Stimulated activated CD4-positive, alpha-beta T cell treated with anti-CD3 and anti-CD28 coated beads, Interleukin-4, amount 100 ng/mL, for 4 hours (primary cell): ENCODE measurements around the gene HDAC9.

Experiments
- DNase-seq, 2 experiments: peaks; one replicate each; pipeline ENCODE4 v3.0.0-alpha.2; 2020

The HDAC9 gene

DNA sequence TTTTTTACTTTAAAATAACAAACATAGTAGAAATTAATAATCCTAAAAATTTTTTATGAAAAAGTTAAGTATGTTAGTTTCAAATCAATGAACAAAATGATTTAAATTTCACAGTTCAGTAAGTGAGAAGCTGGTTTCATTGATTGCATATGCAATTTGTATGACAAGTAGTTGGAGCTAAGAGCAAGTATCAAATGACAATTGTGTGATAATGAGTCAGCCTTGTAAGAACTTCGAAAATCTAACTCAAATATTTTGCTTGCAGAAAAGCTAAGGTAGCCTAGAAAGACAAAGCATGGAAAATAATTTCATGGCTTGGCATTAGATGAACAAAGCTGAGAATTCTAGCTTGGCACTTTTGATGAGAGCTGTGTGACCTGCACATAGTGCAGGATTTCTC is 111.5 kb downstream of the HDAC9 start:
- no peak for DNase-seq

DNA sequence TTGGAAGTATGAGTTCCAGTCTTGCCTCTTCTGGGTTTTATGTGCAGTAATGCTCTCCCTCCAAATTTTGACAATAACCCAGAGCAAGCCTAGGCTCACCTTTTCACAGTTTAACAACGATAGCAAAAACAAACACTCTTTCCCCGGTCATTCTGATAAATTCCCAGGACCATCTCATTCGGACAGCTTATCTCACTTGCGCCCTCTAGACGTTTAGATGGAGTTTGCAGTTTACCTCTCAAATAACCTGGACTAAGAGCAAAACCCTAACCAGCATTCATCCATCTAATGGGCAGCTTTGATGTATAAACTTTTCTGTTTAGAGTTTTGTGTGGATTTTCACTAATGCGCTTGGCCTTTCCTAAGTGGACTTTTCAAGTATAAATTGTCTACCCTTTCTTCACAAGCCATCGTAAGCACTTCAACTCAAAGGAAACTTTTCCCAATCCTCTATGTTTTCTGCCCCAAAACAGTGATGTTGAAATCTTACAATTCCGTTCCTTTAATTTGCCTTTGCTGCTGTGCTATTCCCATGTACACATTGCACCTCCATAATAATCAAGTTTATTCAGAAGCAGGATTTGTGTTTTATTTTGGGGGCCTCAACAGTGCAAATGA is 114.9 kb downstream of the HDAC9 start:
- DNase-seq, result no peak

DNA sequence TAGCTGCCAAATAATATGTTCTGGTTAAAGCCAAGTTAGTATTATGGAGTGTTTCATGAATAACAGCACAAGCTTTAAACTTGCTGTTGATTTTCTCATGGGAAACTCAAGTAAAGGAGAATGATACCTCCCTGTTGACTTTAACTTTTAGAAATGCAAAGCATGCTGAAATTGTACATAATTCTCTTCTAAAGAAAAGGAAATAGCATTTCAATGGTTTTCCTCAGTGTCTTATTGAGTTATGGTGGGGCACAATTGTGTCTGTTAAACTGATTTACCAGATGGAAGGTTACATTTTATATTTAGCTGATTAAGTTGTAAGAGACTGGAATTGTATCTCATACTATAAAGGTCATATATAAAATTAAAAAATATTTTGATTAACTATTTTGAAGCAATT is 119.3 kb downstream of the HDAC9 start:
- no peak for DNase-seq

DNA sequence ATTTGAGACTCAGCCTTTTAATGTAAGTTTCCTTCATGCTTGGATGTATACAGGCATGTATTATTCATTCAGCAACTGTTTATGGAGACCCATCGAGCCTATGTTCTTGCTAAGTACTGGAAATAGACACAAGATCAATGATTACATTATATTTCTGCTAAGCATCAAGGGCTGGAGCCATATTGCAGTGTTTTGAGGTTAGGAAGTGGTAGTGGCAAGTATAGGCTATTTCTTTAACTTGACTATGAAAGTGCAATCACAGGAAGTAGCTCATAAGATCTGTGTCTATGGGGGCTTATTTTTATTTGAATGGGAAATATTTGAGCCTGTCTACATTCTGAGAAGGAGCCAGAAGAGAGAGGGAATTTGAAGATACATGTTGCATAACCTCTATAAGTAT is 123.8 kb downstream of the HDAC9 start:
- DNase-seq, result no peak

DNA sequence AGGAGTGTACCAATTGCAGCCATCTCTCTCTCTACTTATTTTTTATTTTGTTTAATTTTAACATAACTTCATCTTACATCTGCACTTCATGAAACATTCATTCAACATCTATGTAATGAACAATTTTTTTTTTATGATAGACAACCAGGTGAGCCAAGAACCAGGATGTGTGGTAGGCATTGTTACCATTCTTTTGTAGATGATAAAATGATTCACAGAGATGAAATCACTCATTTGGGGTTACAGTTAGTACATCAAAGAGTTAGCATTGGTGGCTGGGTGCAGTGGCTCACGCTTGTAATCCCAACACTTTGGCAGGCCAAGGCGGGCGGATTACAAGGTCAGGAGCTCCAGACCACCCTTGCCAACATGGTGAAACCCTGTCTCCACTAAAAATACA is 127.8 kb downstream of the HDAC9 start:
- no peak for DNase-seq

DNA sequence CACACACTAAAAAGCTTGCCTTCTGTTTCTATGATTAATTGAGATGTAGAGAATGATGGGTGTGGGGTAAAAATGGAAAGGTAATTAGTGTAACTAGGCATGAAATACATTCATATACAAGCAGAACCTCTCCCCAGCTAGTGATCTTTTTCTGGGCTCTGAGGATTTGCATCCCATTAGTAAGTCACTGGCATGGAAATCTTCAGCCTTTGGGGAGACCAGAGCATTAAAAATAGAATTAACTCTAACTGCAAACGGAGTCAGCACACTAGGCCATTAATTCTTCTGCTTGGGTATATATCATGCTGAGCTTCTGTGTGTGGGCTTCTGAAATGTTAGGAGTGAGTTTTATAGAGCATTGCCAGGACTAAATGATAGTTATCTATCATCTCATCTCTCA is 128.9 kb downstream of the HDAC9 start:
- DNase-seq, result no peak

DNA sequence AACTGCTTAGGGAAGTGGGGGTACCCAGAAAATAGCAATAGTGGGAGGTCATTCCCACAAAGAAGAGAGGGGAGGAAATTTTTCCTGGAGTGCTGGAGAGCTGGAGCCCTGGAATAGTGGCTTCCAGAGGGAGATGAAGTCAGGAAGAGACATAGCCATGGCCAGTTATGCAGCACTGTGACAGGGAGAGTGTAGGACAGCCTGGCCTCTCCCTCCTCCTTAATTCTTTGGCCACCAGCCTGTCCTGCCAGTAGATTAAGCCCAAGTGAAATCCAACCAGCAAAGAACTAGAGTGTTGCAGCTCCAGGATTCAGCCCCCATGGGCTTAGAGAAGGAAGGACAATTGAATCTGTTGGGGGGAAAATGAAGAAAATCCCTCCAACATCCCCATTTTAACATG is 130.5 kb downstream of the HDAC9 start:
- DNase-seq, result no peak

DNA sequence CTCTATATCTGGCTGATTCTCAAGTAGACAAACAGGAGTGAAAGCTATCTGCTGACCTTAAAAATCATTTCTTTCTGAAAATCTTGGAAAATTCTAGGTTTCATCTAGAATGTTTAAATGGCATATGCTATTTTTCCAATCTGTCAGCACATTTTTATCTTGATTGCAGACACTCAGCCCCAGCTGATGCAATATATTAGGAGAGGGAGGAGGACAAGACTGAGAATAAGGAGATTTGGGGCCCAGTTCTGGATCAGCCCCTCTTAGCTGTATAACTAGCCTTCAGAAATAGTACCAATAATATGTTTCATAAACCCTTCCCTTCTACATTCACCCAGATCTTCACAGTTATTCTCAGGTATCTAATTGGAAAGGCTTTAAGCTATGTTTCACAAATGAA is 131.2 kb downstream of the HDAC9 start:
- no peak for DNase-seq

DNA sequence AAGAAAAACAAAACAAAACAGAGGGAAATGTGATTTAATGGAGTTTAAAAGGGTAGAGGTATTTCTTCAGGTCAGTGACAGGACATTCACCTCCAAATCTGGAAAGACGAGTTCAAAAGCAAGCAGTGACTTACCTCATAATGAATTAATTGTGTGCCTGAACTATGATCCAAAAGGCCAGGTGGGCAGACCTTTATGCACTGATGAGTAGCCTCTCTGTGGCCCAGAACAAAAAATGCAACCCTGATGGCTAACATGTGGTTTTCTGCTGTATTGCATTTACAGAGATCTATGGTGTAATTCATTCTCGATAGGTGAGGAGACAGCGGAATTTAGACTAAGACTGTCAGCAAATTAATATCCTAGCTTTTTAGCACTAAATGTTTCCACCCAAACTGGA is 142.0 kb downstream of the HDAC9 start:
- DNase-seq, result no peak

DNA sequence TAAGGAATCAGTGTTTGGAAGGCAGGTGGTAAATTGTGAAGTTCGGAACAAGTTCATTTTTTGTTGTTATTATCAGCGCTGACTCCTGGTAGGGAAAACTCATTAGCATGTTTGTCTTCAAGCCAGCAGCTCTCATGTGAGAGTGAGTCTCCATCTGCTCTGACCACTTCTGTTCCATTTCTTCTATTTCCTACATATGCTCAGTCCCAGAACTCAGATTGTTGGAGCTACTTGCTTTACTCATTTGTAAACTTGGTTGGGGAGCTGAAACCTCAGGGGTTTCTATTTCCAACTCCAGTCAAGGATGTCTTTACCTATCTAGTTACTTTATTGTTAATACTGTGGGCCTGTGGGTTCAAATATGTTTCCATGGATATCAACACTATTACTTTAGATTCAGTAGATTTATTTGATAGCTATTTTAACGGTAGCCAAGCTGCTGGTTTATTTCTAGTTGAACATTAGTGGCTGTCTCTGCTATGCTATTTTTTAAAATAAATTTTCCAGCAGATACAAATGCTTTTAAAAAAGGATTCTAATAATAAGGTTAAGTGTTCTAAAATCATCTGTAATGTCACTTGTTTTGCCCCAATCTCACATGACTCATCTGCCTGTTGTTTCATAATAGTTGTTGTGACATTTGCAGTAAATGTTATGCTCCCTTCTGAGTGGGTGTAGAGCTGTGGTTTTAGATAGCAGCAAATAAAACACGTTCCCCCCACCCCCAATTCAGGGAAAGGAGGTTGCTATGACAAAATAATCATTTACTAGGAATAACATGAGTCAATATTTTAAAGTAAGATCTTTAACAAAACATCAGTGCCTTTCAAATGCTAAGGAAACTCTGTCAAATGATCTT is 143.3 kb downstream of the HDAC9 start:
- DNase-seq, result no peak

DNA sequence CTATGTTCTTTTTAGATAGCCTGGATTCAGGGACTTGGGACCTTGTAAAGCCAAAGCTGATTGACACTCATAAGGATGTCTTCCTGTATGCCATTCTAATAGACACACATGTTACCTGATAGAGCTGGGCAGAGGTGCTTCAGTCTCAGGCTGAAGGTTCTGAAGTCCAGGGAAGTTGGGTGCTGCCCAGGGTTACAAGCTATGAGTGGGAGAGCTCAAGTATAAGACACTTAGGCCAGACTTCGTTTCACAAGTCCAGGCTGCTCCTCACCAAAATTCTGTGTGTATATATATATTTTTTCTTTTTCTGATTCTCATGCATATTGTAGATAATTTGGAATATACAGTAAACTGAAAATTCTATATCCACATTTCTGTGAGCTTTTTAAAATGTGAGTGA is 144.2 kb downstream of the HDAC9 start:
- no peak for DNase-seq

DNA sequence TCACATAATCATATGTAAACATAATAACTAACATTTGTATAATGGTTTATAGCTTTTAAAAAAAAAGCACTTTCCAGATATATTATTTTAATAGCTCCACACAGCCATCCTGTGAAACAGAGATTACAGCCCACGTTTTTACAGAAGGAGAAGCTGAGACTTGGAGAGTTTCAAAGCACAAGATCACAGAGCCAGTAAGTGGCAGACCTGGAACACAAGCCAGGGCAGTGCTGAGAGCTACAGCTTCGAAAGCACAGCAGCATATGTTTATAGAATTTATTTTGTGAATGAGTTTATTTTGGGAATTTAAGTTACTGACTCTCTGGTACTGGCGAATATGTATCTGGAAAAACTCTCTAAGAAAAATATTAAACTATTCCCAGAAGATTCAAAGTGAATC is 149.4 kb downstream of the HDAC9 start:
- no peak for DNase-seq

DNA sequence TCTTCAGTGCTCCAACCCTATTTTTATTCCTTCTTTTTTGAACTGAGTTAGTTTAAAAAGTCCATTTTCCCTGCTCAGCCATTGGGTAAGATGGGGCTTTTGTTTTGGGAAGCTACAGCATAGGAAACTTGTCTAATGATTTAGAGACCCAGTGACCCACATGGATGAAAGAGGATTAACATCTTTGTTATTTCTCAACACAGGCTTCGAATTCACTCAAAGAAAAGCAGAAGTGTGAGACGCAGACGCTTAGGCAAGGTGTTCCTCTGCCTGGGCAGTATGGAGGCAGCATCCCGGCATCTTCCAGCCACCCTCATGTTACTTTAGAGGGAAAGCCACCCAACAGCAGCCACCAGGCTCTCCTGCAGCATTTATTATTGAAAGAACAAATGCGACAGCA is 152.0 kb downstream of the HDAC9 start:
- DNase-seq, result no peak

DNA sequence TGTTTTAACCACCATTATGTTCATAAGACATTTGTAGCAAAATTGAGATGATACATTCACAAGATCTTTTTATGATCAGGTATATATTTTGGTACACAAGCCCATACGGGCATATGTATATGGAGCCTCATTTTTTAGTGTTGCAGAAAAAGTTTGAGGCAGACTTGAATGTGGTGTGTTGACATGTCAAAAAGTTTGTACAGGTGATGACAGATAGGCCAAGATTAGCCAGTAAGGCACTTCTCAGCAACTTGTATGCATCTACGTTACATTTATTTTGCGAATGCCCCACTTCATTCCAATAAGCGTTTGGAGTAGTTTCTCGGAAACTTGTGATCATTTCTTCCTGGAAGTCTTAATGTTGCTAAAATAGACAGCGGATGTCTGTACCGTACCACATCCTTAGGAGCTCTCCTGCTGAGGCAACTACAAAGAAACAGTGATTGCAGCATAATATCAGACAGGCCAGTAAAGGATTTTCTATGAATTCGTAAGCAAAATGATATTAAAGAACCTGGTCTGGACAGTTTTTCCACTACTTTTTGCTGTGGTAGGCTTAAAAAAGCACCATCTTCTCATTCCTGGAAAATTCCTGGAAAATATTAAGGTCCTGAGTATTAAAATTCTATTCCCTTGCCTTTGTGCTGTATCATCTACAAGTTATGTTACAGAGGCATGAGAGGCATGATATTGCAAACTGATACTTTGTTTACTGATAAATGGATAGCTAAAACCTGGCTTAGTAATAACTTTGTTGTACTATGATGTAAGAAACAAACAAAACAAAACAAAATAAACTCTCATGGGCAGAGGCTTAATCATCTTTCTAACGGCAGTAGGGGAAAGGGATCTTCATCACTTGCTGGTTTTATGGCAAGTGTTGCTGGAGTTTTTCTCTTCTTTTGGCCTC is 153.6 kb downstream of the HDAC9 start:
- no peak for DNase-seq

DNA sequence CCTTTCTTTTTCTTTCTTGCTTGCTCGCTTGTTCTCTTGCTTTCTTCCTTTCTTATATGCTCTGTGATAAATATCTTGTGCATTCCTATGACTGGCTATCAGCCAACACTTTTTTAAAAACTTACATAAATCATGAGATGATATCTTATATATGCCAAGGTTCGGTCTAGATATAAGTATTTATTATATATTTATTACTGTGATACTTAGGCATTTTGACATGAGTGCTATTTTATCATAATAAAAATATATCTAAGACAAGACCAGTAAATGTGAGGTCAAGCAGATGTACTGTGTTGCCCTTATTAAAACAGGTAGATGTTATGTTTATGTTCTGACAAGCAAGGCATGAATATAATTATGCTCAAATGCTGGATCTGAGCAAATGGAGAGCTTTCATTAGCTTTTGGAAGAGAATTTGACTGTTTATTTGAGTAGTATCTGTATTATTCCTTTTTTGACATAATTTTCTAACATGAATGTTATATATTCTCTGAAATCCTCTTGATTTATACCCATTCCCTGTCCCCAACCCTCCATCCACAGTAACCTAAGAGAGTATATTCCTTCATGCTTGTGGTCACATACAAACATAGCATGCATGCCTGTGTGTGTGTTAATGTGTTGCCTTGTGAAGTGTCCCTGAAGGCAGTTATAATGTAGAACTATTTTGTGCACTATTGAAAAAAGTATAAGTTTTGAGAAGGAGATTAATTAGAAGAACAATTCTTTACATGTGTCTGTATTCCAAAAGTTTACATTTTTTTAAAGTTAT is 158.0 kb downstream of the HDAC9 start:
- DNase-seq, result no peak

DNA sequence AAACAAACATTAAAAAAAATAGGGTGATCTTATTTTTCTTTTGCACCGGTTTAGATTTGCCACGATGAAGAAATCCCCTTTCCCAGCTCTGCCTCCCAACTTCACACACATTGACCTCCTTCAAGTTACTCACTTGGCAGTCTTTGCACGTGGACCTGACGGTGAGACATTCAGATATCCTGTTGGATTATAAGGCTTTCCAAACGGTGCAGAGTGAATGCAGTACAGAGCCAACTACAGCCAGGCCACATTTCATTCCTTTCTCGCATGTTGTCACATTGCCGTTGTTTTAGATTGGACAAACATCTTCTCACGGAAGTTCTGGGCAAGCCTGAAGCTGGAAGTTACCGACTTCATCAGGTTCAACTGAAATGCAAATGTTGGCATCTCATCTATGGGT is 159.2 kb downstream of the HDAC9 start:
- no peak for DNase-seq

DNA sequence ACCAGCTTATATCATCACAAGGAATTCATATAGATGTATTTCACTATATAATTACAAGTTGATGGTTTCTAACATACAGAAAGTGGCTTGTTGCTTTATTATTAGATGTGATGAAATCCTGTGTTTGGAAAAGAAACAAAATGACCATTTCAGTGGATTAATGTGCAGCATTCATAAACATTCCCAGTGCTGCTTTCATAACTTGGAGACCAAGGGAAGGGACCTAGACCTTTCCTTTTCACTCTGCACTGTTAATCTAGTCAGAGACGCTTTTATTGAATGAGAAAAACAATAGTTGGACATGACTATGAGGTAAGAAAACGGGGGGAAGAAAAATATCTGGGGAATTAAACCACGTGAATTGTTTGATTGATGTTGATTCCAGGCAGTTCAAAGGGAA is 160.0 kb downstream of the HDAC9 start:
- no peak for DNase-seq

DNA sequence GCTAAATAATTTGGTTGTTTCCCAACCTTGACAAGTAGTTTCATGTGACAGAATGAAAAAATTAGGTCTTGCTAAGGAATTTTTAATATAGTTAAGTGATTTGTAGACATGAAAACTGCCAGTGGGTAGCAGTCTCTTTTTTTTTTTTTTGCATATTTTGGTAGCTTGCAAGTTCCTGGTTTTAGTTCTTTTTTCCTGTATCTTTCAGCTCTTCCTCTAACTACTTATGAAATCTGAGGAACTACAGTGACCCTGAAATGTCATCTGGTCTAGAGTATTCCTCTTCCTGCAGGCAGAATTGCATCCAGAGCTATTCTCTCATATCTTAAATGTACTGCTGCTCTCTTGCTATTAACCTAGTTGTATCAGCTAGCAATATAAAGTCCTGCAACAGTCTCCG is 160.4 kb downstream of the HDAC9 start:
- DNase-seq, result no peak

DNA sequence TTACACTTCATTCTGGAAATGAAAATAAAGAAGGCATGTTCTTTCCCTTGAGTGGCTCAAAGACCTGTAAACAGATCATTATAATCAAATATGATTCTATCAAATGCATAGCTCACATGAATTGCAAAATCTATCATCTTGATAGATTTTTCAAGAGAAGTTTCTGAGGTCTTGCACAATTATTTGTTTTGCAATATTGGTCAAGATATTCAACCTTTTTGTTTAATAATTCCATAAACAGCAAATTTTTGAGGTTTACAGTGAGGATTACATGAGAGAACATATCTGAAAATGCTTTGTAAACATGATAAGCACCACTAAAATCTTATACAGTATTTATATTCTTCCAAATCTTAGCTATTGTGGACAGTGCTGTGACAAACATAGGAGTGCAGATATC is 160.8 kb downstream of the HDAC9 start:
- no peak for DNase-seq

DNA sequence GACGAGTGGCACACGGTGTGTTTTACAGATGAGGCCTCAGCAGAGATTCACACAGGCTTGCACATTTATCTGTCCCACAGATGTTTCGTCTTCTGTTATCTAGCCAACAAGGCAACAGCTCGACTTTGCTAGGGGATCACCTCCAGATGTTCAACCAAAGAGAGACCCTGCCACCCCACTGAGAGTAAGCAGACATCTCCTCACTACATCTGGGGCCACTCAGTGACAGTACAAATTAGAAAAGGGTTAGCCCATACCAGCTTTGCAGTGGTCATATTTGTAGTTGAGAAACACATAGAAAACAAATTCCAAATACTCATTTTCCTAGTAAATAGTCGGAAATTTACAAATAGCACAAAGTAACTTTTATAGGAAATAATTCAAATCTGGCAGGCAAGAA is 164.2 kb downstream of the HDAC9 start:
- no peak for DNase-seq

DNA sequence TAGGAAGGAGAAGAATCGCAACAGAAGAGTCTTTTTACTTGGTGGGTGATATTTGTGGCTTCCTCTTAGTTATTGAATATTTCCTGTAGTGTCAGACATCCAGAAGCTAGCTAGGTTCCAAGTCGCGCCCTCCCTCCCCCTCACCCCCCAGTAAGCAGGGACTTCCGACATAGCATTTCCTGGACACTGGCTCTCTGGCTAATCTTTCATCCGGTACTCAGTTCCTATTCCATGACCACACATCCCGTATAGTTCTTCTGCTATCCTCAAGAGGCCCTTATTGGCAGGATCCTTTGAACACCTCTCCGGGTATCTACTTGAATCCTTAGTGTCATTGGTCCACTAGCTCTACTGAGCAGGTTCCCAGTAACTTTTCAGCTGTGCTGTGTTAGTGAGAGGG is 167.8 kb downstream of the HDAC9 start:
- DNase-seq, result no peak

DNA sequence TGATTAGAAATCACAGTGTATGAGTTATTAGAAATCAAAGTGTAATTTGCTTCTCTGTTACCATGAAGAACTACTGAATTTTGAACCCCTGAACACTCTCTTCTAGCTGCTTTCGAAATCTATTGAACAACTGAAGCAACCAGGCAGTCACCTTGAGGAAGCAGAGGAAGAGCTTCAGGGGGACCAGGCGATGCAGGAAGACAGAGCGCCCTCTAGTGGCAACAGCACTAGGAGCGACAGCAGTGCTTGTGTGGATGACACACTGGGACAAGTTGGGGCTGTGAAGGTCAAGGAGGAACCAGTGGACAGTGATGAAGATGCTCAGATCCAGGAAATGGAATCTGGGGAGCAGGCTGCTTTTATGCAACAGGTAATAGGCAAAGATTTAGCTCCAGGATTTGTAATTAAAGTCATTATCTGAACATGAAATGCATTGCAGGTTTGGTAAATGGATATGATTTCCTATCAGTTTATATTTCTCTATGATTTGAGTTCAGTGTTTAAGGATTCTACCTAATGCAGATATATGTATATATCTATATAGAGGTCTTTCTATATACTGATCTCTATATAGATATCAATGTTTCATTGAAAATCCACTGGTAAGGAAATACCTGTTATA is 170.7 kb downstream of the HDAC9 start:
- peak; percentile 13 to 28 for DNase-seq
